Kidney (tissue), 14 donors: ENCODE data around the gene RPS21. TPM values are rescaled to one million over a fixed set of nuclear protein-coding genes. Genes with fewer than 3 reads are reported as not detected.
"Not testable (repeated sequence)": the region's sequence is repeated elsewhere in the genome, so short reads cannot be mapped to it uniquely, and the experiment has no call there.

ENCODE experiments used
- DNase-seq, 5 donors: peaks; one replicate each; pipeline ENCODE4 v3.0.0-alpha.2; 2013 to 2020
- FAIRE-seq: peaks from 2 replicates; lab custom pipeline; 2012; peaks lifted over from hg19 to GRCh38; lab: Jason Lieb, UNC
- H3K27ac ChIP-seq, 2 donors: one replicate each; pipeline ENCODE4 v1.7.0; 2013; ENCODE audit warnings: low read depth in 2 of 2, low read length in 2 of 2, inconsistent platforms in 1 of 2
- H3K27me3 ChIP-seq: one replicate; pipeline ENCODE4 v1.7.1; 2013; ENCODE audit warnings: low read length, inconsistent platforms; ENCODE audit not compliant: control insufficient read depth, insufficient read depth
- H3K36me3 ChIP-seq, 3 donors: one replicate each; pipeline versions ENCODE4 v1.7.0 to v1.7.1; 2013; ENCODE audit warnings: low read length in 3 of 3, control low read depth in 1 of 3, inconsistent platforms in 1 of 3; ENCODE audit not compliant: insufficient read depth in 3 of 3, control insufficient read depth in 2 of 3
- H3K4me1 ChIP-seq, 3 donors: one replicate each; pipeline versions ENCODE4 v1.7.0 to v1.7.1; 2013; ENCODE audit warnings: low read length in 3 of 3, inconsistent platforms in 1 of 3, low read depth in 1 of 3; ENCODE audit not compliant: control insufficient read depth in 2 of 3, insufficient read depth in 2 of 3
- H3K4me3 ChIP-seq, 3 donors: one replicate each; pipeline versions ENCODE4 v1.7.0 to v1.8.1; 2013; ENCODE audit warnings: low read length in 3 of 3, control low read depth in 1 of 3, inconsistent platforms in 1 of 3
- H3K9ac ChIP-seq, 3 donors: one replicate each; pipeline versions ENCODE4 v1.7.0 to v1.7.1; 2013; ENCODE audit warnings: low read length in 3 of 3, control low read depth in 1 of 3, inconsistent platforms in 1 of 3
- H3K9me3 ChIP-seq, 3 donors: one replicate each; pipeline versions ENCODE4 v1.7.0 to v1.7.1; 2013; ENCODE audit warnings: low read length in 3 of 3, control low read depth in 1 of 3, inconsistent platforms in 1 of 3; ENCODE audit not compliant: control insufficient read depth in 2 of 3, insufficient read depth in 1 of 3
- intact Hi-C: fragments of 100-400 bp; cut with DNase I; formaldehyde crosslinking; loops from one replicate; pipeline ENCODE4 v1.11.1; 2022
- polyA plus RNA-seq: library from polyadenylated mRNA; stranded (reverse); fragments of 350-450 nt; fragmentation: Illumina TruSeq; extraction: RNeasy Lipid Tissue Mini Kit (QIAGEN cat#74804); gene quantifications from one replicate; pipeline ENCODE4 v1.2.3, GENCODE V29; 2014; ENCODE audit warnings: low read depth, low replicate concordance; ENCODE audit not compliant: insufficient read depth
- total RNA-seq: library from RNA; stranded (reverse); fragmentation: NEBNext Ultra II Directional; extraction: Animal tissue kit (Norgen Biotek cat#: 25700); gene quantifications from one replicate; pipeline ENCODE4 v1.2.1, GENCODE V29; 2021
- TF ChIP-seq, protein P1 (sequence below): IDR thresholded peaks from 3 replicates; pipeline ENCODE4 v1.5.1; 2012; ENCODE audit warnings: mild to moderate bottlenecking, moderate library complexity, borderline replicate concordance; ENCODE audit not compliant: insufficient read depth; ENCODE audit errors: extremely low read depth
- donor health status: control.
- donor health status: control.
- donor health status: control.
- donor health status: control.
- donor health status: control.
- donor health status: DM: yes; HTN: yes; CAD: no.
- donor health status: Normal renal cell carcinoma (clear cell type).

Gene RPS21
- total and polyA plus RNA-seq, 2 donors from 2014 or later: 1,221 to 2,336 TPM

DNA sequence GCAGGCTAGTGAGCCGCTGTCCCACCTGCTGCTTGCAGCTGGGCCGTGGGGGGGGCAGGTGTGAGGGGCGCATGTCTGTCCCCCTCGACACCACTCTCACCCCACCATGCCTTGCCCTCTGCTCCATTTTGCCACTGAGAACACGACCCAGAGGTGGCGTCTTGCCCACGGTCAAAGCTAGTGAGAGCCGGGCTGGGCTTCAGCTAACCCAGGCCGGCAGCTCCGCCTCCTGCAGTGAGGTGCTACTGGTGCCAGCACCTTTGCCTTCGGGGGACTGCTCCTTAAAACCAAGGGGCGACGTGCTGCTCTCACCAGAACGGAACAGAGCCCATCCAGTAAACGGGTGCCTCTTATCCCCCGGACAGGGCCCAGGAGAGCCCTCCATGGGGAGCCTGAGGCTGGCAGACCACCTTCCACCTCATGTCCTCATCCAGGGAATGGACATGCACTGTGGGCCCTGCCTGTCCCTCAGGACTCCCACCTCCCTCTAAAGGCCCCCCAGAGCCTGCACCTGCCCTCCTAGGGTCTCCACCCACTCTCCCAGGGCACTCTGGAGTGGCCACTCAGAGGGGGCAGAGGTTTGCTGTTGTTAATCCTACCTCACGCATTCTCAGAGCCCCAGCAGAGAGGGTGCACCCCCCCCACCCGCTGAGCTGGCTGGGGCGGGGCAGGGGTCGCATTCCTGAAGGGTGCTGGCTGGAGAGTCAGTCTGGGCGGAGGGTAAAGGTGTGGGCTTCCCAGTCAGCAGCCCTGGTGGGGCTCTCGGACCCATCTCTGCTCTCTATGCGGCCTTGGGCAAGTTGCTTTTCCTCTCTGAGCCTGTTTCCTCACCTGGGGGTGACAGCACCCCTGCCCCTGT is 37.6 kb downstream of the RPS21 start:
- Histone ChIP-seq H3K4me1 (peaks cover 0 to 16% (median 3%) of the 10 kb centered on the region in 3 donors), H3K9ac (no peak overlapping the region), H3K4me3 (no peak overlapping the region), H3K27me3 (no peaks in the 10 kb centered on the region), H3K36me3 (peaks cover 0 to 4% (median 0%) of the 10 kb centered on the region in 3 donors), H3K27ac (no peak overlapping the region), H3K9me3 (peaks cover 0 to 3% (median 0%) of the 10 kb centered on the region in 3 donors)
- TF ChIP-seq, protein P1, sequence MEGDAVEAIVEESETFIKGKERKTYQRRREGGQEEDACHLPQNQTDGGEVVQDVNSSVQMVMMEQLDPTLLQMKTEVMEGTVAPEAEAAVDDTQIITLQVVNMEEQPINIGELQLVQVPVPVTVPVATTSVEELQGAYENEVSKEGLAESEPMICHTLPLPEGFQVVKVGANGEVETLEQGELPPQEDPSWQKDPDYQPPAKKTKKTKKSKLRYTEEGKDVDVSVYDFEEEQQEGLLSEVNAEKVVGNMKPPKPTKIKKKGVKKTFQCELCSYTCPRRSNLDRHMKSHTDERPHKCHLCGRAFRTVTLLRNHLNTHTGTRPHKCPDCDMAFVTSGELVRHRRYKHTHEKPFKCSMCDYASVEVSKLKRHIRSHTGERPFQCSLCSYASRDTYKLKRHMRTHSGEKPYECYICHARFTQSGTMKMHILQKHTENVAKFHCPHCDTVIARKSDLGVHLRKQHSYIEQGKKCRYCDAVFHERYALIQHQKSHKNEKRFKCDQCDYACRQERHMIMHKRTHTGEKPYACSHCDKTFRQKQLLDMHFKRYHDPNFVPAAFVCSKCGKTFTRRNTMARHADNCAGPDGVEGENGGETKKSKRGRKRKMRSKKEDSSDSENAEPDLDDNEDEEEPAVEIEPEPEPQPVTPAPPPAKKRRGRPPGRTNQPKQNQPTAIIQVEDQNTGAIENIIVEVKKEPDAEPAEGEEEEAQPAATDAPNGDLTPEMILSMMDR: no peak
- intact Hi-C loops: no loop called here
- FAIRE-seq: no peak
- peak in 1 of 5 donors; percentile 25 for DNase-seq

DNA sequence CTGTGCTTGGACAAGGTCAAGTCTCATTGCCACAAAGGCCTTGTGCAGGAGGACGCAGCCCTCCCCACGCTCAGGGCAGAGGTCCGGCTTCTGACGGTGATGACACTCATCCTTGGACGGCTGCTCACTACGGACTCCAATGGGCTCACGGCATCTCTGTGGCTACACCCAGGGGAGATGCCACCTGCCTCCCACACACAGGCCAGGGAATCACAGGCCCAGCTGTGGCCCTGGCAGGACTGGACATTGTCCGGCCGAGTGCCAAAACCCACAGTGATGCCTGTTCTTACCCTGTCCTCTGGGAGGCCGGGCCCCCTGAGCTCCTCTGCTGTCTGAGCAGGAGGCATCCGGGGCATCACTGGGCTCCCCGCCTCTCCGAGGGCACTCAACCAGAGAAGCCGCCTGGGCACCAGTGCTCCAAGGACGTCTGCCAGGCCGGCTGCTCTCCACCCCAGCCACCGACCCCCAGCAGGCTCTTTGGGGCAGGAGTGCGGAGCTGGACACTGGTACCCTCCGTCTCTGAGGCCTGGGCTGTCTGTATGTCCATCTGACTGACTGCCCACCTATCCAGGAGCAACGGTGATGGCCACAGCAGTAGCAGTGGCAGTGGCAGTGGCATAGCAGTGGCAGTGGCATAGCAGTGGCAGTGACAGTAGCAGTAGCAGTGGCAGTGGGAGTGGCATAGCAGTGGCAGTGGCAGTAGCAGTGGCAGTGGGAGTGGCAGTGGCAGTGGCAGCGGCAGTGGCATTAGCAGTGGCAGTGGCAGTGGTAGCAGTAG is 38.6 kb downstream of the RPS21 start:
- TF ChIP-seq, protein P1: no peak
- no peak overlapping the region for H3K27ac ChIP-seq

DNA sequence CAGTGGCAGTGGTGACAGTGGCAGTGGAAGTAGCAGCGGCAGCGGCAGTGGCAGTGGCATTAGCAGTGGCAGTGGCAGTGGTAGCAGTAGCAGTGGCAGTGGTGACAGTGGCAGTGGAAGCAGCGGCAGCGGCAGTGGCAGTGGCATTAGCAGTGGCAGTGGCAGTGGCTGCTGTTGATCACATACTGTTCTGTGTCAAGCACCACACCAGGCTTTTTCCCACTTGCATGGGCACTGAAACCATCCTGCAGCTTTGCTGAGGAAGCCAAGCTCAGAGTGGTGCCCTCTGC is 39.1 kb downstream of the RPS21 start:
- not testable (repeated sequence) for DNase-seq

More for the DNA sequence above, 38.6 kb downstream of the RPS21 start:
- peaks cover 0 to 3% (median 0%) of the 10 kb centered on the region in 3 donors for H3K9me3 ChIP-seq
- H3K27me3 ChIP-seq: no peaks in the 10 kb centered on the region
- no peak overlapping the region for H3K4me3 ChIP-seq
- no peak for FAIRE-seq
- no peak overlapping the region for H3K9ac ChIP-seq
- H3K36me3 ChIP-seq: peaks cover 0 to 4% (median 0%) of the 10 kb centered on the region in 3 donors
- intact Hi-C loops: no loop called here
- no peak for DNase-seq
- H3K4me1 ChIP-seq: peaks cover 0 to 16% (median 3%) of the 10 kb centered on the region in 3 donors

DNA sequence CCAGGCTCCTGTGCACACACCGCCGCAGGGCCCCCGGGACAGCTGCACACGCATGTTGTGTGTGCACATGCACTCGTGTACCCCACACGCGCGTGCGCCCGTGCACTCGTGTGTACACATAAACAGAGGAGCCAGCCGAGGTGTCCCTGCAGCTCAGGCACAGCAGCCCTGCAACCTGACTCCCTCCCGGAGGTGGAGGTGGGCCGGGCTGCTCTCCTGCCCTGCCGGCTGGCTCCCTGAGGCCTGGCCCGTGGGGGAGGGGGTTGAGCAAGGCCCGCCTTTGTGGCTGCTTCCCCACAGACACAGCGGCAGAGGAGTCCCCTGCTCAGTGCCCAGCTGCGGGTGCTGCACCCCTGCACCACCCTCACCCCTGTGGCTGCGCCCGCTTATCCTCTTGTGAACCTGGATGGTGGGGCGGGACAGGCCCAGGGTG is 39.8 kb downstream of the RPS21 start:
- intact Hi-C loops: no loop called here
- Histone ChIP-seq H3K27ac (no peak overlapping the region), H3K4me1 (peaks cover 0 to 16% (median 3%) of the 10 kb centered on the region in 3 donors), H3K9me3 (no peaks in the 10 kb centered on the region), H3K27me3 (no peaks in the 10 kb centered on the region), H3K9ac (no peak overlapping the region), H3K4me3 (no peak overlapping the region), H3K36me3 (no peaks in the 10 kb centered on the region)
- no peak for FAIRE-seq
- DNase-seq: peak in 4 of 5 donors; percentile 84 to 92 (median 86)
- TF ChIP-seq, protein P1: no peak

More for the DNA sequence above, 39.1 kb downstream of the RPS21 start:
- peaks cover 0 to 16% (median 3%) of the 10 kb centered on the region in 3 donors for H3K4me1 ChIP-seq
- H3K4me3 ChIP-seq, H3K27ac ChIP-seq, FAIRE-seq, H3K36me3 ChIP-seq, H3K27me3 ChIP-seq, intact Hi-C loops, H3K9me3 ChIP-seq, H3K9ac ChIP-seq: not testable (repeated sequence)
